ENCODE data around the gene RNF215.

Gene RNF215

DNA sequence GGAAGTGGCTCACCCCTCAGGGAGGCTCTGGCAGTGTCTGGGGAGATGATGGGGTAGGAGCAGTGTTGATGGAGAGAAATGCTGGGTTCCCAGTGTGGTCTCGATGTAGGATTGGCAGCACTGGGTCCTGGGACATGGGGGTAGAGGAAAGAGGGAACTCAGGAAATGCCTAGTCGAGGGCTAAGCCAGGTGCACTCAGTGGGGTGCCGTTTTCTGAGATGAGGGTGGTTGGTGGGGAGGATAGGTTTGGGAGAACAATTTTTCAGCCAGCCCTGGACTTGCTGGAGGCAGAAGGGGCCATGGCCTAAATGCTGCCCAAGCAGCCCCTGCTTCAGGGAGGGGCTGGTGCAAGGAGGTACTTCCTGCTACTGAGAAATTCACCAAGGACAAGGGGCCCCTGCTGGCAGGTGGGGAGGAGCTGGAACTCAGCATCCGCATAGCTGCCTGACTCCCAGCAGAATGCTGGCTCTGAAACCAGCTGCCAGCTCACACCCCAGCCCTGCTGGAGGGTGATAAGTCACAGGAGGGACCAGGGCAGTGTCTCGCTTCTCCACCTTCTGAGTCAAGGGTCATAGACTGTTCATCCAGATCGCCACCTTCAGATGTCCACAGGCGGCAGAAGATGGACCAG, 24.4 kb downstream of the RNF215 start:
- H3K9ac ChIP-seq (ENCODE audit: low read length): no peak overlapping the region
- H3K4me2 ChIP-seq (ENCODE audit: low read length): no peak overlapping the region
- no peaks in the 10 kb centered on the region for H3K9me3 ChIP-seq (ENCODE audit: low read length)

GRCh38 chr22:30361916-30362650, 25.1 kb downstream of the RNF215 start:
- TF ChIP-seq, protein P1, sequence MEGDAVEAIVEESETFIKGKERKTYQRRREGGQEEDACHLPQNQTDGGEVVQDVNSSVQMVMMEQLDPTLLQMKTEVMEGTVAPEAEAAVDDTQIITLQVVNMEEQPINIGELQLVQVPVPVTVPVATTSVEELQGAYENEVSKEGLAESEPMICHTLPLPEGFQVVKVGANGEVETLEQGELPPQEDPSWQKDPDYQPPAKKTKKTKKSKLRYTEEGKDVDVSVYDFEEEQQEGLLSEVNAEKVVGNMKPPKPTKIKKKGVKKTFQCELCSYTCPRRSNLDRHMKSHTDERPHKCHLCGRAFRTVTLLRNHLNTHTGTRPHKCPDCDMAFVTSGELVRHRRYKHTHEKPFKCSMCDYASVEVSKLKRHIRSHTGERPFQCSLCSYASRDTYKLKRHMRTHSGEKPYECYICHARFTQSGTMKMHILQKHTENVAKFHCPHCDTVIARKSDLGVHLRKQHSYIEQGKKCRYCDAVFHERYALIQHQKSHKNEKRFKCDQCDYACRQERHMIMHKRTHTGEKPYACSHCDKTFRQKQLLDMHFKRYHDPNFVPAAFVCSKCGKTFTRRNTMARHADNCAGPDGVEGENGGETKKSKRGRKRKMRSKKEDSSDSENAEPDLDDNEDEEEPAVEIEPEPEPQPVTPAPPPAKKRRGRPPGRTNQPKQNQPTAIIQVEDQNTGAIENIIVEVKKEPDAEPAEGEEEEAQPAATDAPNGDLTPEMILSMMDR (IDR thresholded peaks at IDR 0.05; ENCODE audit: low read length): no peak
- no peak for TF ChIP-seq EZH2 (IDR thresholded peaks at IDR 0.05; ENCODE audit: borderline replicate concordance, low read length)
- Histone ChIP-seq H3K27ac (ENCODE audit: low read depth, low read length, poor library complexity, severe bottlenecking) (no peak overlapping the region), H2AFZ (ENCODE audit: low read length) (no peak overlapping the region), H3K4me1 (ENCODE audit: insufficient read depth, low read length, severe bottlenecking) (peaks cover 3% of the 10 kb centered on the region), H3F3A (ENCODE audit: insufficient read depth, low read length) (no peaks in the 10 kb centered on the region), H3K4me2 (ENCODE audit: low read length) (no peak overlapping the region), H3K36me3 (ENCODE audit: insufficient read depth, low read length) (no peaks in the 10 kb centered on the region), H3K9me3 (ENCODE audit: low read length) (no peaks in the 10 kb centered on the region), H3K4me3 (ENCODE audit: low read depth, low read length, poor library complexity, severe bottlenecking) (no peak overlapping the region), H3K27me3 (ENCODE audit: insufficient read depth, low read length) (no peaks in the 10 kb centered on the region), H3K9me2 (ENCODE audit: low read depth, low read length) (no peaks in the 10 kb centered on the region), H3K9ac (ENCODE audit: low read length) (no peak overlapping the region), H3K79me2 (ENCODE audit: insufficient read depth, low read length) (no peaks in the 10 kb centered on the region), H4K20me1 (ENCODE audit: insufficient read depth, low read length) (no peaks in the 10 kb centered on the region)

More for the DNA sequence above, 24.4 kb downstream of the RNF215 start:
- no peak overlapping the region for H2AFZ ChIP-seq (ENCODE audit: low read length)
- no peaks in the 10 kb centered on the region for H3K27me3 ChIP-seq (ENCODE audit: insufficient read depth, low read length)
- no peaks in the 10 kb centered on the region for H3K79me2 ChIP-seq (ENCODE audit: insufficient read depth, low read length)
- H3K4me1 ChIP-seq (ENCODE audit: insufficient read depth, low read length, severe bottlenecking): no peaks in the 10 kb centered on the region
- H4K20me1 ChIP-seq (ENCODE audit: insufficient read depth, low read length): no peaks in the 10 kb centered on the region
- H3K4me3 ChIP-seq (ENCODE audit: low read depth, low read length, poor library complexity, severe bottlenecking): no peak overlapping the region
- H3F3A ChIP-seq (ENCODE audit: insufficient read depth, low read length): no peaks in the 10 kb centered on the region
- TF ChIP-seq, protein P1 (IDR thresholded peaks at IDR 0.05; ENCODE audit: low read length): no peak
- TF ChIP-seq EZH2 (IDR thresholded peaks at IDR 0.05; ENCODE audit: borderline replicate concordance, low read length): no peak
- no peak overlapping the region for H3K27ac ChIP-seq (ENCODE audit: low read depth, low read length, poor library complexity, severe bottlenecking)
- no peaks in the 10 kb centered on the region for H3K36me3 ChIP-seq (ENCODE audit: insufficient read depth, low read length)
- no peaks in the 10 kb centered on the region for H3K9me2 ChIP-seq (ENCODE audit: low read depth, low read length)

DNA sequence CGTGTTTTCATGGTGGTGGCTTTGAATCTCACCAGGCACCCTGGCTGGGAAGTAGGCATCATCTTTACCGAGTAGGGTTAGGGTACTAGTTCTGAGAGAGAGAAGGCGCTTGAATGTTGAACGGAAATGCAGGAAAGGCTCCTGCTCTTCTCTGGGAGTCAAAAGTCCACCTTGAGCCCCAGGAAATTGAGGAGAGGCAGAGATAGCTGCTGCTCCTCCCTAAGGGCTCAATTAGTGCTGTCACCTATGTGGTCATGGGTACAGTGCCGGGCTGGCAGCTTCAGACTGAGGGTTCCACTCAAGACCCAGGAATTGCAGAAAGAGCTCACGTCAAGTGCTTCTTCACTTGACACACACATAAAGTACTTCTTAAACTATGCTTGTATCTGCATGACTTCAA, 28.7 kb downstream of the RNF215 start:
- TF ChIP-seq, protein P1 (IDR thresholded peaks at IDR 0.05; ENCODE audit: low read length): no peak
- no peak for TF ChIP-seq EZH2 (IDR thresholded peaks at IDR 0.05; ENCODE audit: borderline replicate concordance, low read length)
- Histone ChIP-seq H3K79me2 (ENCODE audit: insufficient read depth, low read length) (peaks cover 20% of the 10 kb centered on the region), H4K20me1 (ENCODE audit: insufficient read depth, low read length) (no peaks in the 10 kb centered on the region), H3K9me2 (ENCODE audit: low read depth, low read length) (no peaks in the 10 kb centered on the region), H3K9me3 (ENCODE audit: low read length) (no peaks in the 10 kb centered on the region), H3F3A (ENCODE audit: insufficient read depth, low read length) (no peaks in the 10 kb centered on the region), H3K27ac (ENCODE audit: low read depth, low read length, poor library complexity, severe bottlenecking) (no peak overlapping the region), H3K27me3 (ENCODE audit: insufficient read depth, low read length) (no peaks in the 10 kb centered on the region), H3K4me3 (ENCODE audit: low read depth, low read length, poor library complexity, severe bottlenecking) (no peak overlapping the region), H2AFZ (ENCODE audit: low read length) (no peak overlapping the region), H3K9ac (ENCODE audit: low read length) (no peak overlapping the region), H3K4me1 (ENCODE audit: insufficient read depth, low read length, severe bottlenecking) (peaks cover 24% of the 10 kb centered on the region), H3K4me2 (ENCODE audit: low read length) (no peak overlapping the region), H3K36me3 (ENCODE audit: insufficient read depth, low read length) (peaks cover 9% of the 10 kb centered on the region; the same call in 1 of the 2 replicates)

Measured in OCI-LY1 (cell line).